Stimulated activated CD8-positive, alpha-beta memory T cell treated with anti-CD3 and anti-CD28 coated beads, Interleukin-2, amount 100 ng/mL, for 48 hours (primary cell): ENCODE data around the gene GPR37L1.
"Not testable (repeated sequence)": the region's sequence is repeated elsewhere in the genome, so short reads cannot be mapped to it uniquely, and the experiment has no call there.

Experiments used
- DNase-seq, 2 donors: peaks; one replicate each; pipeline ENCODE4 v3.0.0-alpha.2; 2020; ENCODE audit warnings: low read depth in 2 of 2

Gene GPR37L1

GRCh38 chr1:202167708-202168415 is 45.1 kb downstream of the GPR37L1 start:
- DNase-seq, result no peak

GRCh38 chr1:202168861-202169260 is 46.1 kb downstream of the GPR37L1 start:
- DNase-seq, result no peak

GRCh38 chr1:202170726-202171125 is 48.0 kb downstream of the GPR37L1 start:
- no peak for DNase-seq

GRCh38 chr1:202171292-202172014 is 48.7 kb downstream of the GPR37L1 start:
- DNase-seq, result no peak

GRCh38 chr1:202172015-202172355 is 49.3 kb downstream of the GPR37L1 start:
- no peak for DNase-seq

GRCh38 chr1:202173993-202174392 is 51.3 kb downstream of the GPR37L1 start:
- DNase-seq, result no peak

GRCh38 chr1:202176949-202177927 is 54.5 kb downstream of the GPR37L1 start:
- DNase-seq, result no peak

GRCh38 chr1:202179828-202180750 is 57.4 kb downstream of the GPR37L1 start:
- no peak for DNase-seq

GRCh38 chr1:202180751-202181139 is 58.0 kb downstream of the GPR37L1 start:
- not testable (repeated sequence) for DNase-seq

GRCh38 chr1:202181586-202181985 is 58.9 kb downstream of the GPR37L1 start:
- no peak for DNase-seq

- DNase-seq, result no peak
Observed at GRCh38 chr1:202182040-202182877, 59.5 kb downstream of the GPR37L1 start.
